ENCODE results near the gene ERMN. TPM values are rescaled to one million over a fixed set of nuclear protein-coding genes. Genes with fewer than 3 reads are reported as not detected.

The ERMN gene
- total RNA-seq, 1 experiment from 2014 or later: not detected

DNA sequence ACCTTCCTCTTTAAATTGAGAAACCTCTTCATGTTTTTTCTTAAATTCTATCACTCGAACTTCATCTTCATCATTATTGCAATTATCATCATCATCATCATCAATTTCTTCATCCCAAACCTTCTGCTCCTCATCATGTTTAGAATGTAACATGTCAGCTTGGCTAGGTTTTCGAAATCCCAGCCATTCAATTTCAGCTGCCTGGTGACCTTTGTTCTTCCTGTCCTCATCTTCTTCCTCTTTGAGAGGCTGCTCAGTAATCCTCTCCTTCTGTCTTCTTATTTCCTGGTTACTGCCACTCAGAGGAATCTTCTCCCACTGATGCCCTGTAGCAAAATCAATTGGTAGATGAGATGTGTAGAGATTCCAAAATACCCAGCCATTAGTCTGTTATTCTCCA is 4.2 kb downstream of the ERMN start:
- Histone ChIP-seq H3K9me3 (replicated peaks) (no peaks in the 10 kb centered on the region), H3K4me1 (replicated peaks) (no peaks in the 10 kb centered on the region), H3K36me3 (no peaks in the 10 kb centered on the region), H3K27ac (no peak overlapping the region), H3K4me3 (no peak overlapping the region), H3K27me3 (replicated peaks) (peaks cover 9% of the 10 kb centered on the region)
- no peak for DNase-seq (ENCODE audit: low read depth in 1 of 2, low spot score in 2 of 2)

DNA sequence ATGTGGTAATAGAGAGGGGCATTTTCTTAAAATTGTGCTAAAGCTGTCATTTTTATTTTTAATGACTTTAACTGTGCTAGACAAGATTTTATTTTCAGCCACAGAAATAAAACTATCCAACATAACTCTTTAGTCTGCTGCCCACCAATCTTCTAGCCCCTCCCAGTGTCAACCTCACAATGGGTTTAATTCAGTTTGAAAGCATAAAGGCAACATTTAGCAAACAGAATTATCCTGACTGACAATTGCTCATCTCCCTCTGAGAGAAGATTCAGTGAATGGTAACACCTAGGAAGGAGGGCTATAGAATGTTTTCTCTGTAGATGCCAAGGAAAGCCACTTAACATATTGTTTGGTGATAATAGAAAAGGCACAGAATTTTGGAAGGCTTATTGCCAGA is 5.2 kb downstream of the ERMN start:
- Histone ChIP-seq H3K4me1 (replicated peaks) (no peaks in the 10 kb centered on the region), H3K4me3 (no peak overlapping the region), H3K36me3 (no peaks in the 10 kb centered on the region), H3K27ac (no peak overlapping the region), H3K9me3 (replicated peaks) (no peaks in the 10 kb centered on the region), H3K27me3 (replicated peaks) (peaks cover 9% of the 10 kb centered on the region)
- no peak for DNase-seq (ENCODE audit: low read depth in 1 of 2, low spot score in 2 of 2)

DNA sequence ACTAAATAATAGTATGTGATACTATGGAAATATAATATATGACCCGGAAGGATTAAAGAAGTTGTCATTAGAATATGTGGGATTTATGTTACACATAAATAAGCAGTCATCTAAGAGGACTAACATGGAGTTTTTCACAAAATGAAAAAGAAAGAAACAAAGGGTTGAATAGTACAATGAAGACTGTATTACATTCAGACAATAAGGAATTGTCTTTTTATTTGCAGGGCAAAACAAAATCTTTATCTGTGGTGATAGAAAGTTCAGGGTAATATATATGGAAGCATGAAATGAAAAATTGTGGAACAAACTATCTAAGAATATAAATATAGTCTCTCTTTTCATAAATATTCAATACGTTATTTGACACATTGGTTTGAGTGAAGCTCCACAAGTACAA is 5.8 kb downstream of the ERMN start:
- no peak for DNase-seq (ENCODE audit: low read depth in 1 of 2, low spot score in 2 of 2)
- no peak overlapping the region for H3K4me3 ChIP-seq
- no peaks in the 10 kb centered on the region for H3K36me3 ChIP-seq
- H3K27me3 ChIP-seq (replicated peaks): peaks cover 9% of the 10 kb centered on the region
- no peak overlapping the region for H3K27ac ChIP-seq
- H3K9me3 ChIP-seq (replicated peaks): no peaks in the 10 kb centered on the region
- no peaks in the 10 kb centered on the region for H3K4me1 ChIP-seq (replicated peaks)

DNA sequence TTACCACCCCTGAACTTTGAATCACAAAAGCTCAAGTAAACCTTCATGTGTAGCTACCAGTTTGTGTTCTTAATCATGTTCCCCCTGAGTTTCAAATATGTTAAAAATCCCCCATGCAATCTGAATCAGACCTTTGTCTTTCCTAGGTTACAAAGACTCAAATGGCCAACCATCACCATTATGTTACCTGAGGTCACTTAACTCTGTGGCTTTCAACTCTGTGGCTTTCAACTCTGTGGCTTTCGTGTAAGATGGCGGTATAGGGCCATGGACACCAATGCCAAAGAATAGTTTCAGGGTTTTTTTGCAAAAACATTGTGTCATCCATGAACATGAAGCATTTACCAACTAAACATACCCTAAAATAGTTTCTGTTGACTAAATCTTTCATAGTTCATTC is 6.7 kb downstream of the ERMN start:
- H3K9me3 ChIP-seq (replicated peaks): no peaks in the 10 kb centered on the region
- no peak overlapping the region for H3K27ac ChIP-seq
- H3K36me3 ChIP-seq: no peaks in the 10 kb centered on the region
- no peaks in the 10 kb centered on the region for H3K4me1 ChIP-seq (replicated peaks)
- no peak overlapping the region for H3K4me3 ChIP-seq
- H3K27me3 ChIP-seq (replicated peaks): peaks cover 9% of the 10 kb centered on the region
- no peak for DNase-seq (ENCODE audit: low read depth in 1 of 2, low spot score in 2 of 2)

DNA sequence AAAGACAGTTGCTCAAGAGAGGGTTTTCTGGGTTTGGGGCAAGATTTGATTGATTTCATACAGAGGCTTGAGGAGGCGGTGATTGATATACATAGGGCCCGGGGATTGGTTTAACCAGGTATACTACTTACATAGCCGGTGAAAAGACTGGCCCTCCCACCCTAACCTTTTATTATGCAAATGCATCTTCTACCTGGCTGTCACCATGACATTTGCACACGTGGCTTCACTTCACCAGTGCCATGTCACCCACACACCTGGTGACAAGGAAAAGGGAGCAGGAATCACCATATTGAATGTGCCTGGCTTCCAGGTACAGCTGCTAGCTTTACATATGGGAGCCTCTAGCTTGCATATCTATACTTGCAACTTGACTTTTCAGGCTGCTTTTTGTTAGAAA is 9.7 kb downstream of the ERMN start:
- Histone ChIP-seq H3K4me3 (no peak overlapping the region), H3K27me3 (replicated peaks) (no peaks in the 10 kb centered on the region), H3K4me1 (replicated peaks) (no peaks in the 10 kb centered on the region), H3K36me3 (no peaks in the 10 kb centered on the region), H3K9me3 (replicated peaks) (no peaks in the 10 kb centered on the region), H3K27ac (no peak overlapping the region)
- no peak for DNase-seq (ENCODE audit: low read depth in 1 of 2, low spot score in 2 of 2)

DNA sequence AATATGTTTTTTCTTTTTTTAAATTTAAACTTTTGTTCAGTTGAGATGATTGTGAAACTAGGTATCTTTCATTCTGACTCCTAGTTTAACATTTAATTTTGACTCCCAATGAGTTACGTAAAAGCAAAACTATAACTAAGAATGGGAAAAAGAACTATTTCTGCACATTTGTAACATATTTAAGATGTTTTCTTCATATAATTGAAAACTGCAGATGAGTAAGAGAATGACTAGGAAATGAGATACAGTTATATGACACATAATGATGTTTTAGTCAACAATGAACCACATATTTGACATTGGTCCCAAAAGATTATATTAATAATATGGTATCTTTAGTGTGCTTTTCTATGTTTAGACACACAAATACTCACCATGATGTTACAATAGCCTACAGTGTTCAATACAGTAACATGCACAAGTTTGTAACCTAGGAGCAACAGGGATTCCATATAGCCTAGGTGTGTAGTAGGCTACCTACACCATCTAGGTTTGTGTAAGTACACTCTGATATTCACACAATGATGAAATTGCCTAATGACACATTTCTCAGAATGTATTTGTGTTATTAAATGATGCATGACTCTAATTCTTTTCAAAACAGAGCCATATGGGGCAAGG is 12.6 kb downstream of the ERMN start:
- Histone ChIP-seq H3K9me3 (replicated peaks) (no peaks in the 10 kb centered on the region), H3K27me3 (replicated peaks) (no peaks in the 10 kb centered on the region), H3K36me3 (no peaks in the 10 kb centered on the region), H3K4me1 (replicated peaks) (no peaks in the 10 kb centered on the region), H3K27ac (no peak overlapping the region), H3K4me3 (no peak overlapping the region)
- no peak for DNase-seq (ENCODE audit: low read depth in 1 of 2, low spot score in 2 of 2)

DNA sequence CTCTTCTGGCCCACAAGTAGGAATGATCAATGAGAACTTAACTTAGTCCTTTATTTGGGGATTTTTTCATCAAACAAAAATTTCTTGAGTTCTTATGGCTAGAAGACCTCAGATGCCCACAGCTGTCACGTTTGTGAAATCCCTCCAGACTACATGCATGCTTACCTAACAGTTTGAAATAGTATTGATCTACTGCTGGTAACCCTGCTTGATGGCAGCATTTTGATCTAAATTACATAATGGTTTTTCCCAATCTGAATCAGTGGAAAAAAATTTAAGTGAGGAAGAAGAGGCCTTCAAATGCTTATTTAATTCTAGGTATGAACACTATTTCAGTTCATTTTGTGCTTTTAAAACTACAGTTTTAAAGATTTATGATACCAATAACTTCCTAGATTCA is 13.9 kb downstream of the ERMN start:
- no peak for DNase-seq (ENCODE audit: low read depth in 1 of 2, low spot score in 2 of 2)
- no peaks in the 10 kb centered on the region for H3K4me1 ChIP-seq (replicated peaks)
- H3K9me3 ChIP-seq (replicated peaks): no peaks in the 10 kb centered on the region
- no peaks in the 10 kb centered on the region for H3K27me3 ChIP-seq (replicated peaks)
- no peaks in the 10 kb centered on the region for H3K36me3 ChIP-seq
- no peak overlapping the region for H3K27ac ChIP-seq
- no peak overlapping the region for H3K4me3 ChIP-seq

DNA sequence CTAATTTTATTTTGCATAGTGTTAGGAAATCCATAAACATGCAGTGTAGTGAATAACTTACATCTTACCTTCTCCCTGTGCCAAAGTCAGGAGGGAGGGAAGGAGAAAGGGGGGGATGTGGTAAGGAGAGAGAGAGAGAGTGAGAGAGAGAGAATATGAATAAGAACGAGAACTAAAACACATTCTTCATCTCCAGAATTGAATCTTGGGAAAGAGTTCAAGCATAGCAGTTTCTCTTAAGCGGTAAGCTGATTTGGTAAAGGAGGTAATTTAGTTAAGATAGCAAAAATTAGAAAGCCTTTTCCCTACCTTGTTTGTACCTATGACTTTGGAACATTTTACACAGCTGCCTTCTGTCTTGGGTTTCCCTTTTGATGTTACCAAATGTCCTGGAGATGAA is 15.7 kb downstream of the ERMN start:
- no peaks in the 10 kb centered on the region for H3K27me3 ChIP-seq (replicated peaks)
- H3K9me3 ChIP-seq (replicated peaks): no peaks in the 10 kb centered on the region
- H3K4me3 ChIP-seq: no peak overlapping the region
- no peaks in the 10 kb centered on the region for H3K36me3 ChIP-seq
- H3K4me1 ChIP-seq (replicated peaks): no peaks in the 10 kb centered on the region
- DNase-seq (ENCODE audit: low read depth in 1 of 2, low spot score in 2 of 2): no peak
- H3K27ac ChIP-seq: no peak overlapping the region

DNA sequence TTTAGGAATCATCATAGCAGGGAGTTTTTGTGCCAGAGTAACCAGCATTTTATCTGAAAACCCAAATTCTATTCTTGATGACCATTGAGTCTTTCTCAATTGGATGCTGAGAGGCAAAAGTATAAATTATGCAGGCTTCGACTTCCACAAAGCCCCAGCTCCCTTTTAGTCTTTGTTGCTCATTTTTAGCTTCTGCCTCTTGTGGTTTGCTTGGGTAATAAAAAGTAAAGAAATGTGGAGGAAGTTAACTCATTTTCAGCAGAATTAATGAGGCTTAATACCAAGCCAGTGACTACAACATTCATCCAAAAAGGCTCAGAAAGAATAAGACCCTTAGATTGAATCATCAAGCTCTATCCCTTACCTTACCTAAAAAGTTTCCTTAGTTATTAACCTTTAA is 18.6 kb downstream of the ERMN start:
- Histone ChIP-seq H3K27ac (no peak overlapping the region), H3K4me1 (replicated peaks) (no peaks in the 10 kb centered on the region), H3K27me3 (replicated peaks) (no peaks in the 10 kb centered on the region; the same call in 1 of the 2 replicates), H3K9me3 (replicated peaks) (no peaks in the 10 kb centered on the region), H3K4me3 (no peak overlapping the region), H3K36me3 (no peaks in the 10 kb centered on the region)
- no peak for DNase-seq (ENCODE audit: low read depth in 1 of 2, low spot score in 2 of 2)

DNA sequence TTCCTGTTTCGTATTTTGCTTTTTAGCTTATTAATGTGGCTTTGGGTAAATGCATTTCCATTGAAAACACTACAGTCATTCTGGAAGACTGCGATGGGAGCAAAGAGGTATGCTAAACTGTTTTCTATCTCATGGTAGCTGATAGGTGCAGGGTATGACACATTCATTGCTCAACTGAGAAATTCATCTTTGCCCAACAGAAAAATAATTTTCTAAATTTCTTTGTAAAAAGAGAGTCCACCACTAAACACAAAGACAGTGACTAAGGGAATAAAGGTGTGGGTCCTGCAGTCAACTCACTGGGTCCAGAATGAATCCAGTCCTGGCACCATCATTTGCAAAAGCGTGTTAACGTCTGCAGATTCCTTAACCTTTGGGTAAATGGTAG is 19.9 kb downstream of the ERMN start:
- DNase-seq (ENCODE audit: low read depth in 1 of 2, low spot score in 2 of 2): no peak
- Histone ChIP-seq H3K9me3 (replicated peaks) (no peaks in the 10 kb centered on the region), H3K4me1 (replicated peaks) (peaks cover 5% of the 10 kb centered on the region; the same call in 1 of the 2 replicates), H3K36me3 (no peaks in the 10 kb centered on the region), H3K27ac (no peak overlapping the region), H3K4me3 (no peak overlapping the region), H3K27me3 (replicated peaks) (no peaks in the 10 kb centered on the region; the same call in 1 of the 2 replicates)

DNA sequence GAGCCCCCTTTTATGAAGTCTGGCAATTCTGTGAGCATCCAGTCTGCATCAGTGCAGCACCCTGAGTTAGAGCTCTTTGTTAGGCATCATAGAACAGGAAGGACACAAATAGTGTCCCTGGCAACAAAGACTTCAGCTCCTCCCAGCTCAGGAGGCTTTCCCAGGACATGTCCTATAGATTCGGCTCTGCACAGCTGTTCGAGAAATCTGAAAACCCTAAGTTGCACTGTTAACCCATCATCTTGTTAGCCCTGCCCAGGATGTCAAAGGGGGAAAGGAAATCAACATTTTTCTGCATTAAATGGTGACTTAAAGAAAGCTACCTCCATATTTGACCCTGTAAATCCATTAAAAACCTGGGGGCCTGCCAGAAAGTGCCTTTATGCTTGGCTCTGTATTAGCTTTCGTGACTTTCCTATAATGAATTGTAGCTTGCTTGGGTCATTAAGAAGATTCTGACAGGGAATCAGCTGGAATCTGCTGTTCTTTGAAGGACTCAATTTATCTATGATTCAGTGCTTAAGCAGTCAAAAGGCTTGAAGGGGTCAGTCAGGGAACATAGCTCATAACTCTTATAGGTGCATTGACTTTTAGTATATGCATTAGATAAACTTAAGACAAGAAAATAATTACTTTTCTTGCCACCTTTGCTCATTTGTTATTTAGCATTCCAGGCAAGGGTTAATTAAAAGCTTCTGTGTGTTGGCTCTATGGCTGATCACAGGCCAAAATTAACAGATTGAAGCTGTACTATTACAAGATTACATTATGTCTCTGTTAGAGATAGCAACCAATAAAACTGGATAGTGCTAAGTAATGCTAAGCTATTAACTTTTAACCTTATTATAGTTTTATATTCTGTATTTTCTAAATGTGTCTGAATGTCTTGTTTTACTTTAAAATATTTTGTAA is 20.6 kb downstream of the ERMN start:
- Histone ChIP-seq H3K36me3 (no peaks in the 10 kb centered on the region), H3K4me1 (replicated peaks) (peaks cover 5% of the 10 kb centered on the region; the same call in 1 of the 2 replicates), H3K4me3 (no peak overlapping the region), H3K27me3 (replicated peaks) (no peaks in the 10 kb centered on the region; the same call in 1 of the 2 replicates), H3K27ac (no peak overlapping the region), H3K9me3 (replicated peaks) (no peaks in the 10 kb centered on the region)
- no peak for DNase-seq (ENCODE audit: low read depth in 1 of 2, low spot score in 2 of 2)

DNA sequence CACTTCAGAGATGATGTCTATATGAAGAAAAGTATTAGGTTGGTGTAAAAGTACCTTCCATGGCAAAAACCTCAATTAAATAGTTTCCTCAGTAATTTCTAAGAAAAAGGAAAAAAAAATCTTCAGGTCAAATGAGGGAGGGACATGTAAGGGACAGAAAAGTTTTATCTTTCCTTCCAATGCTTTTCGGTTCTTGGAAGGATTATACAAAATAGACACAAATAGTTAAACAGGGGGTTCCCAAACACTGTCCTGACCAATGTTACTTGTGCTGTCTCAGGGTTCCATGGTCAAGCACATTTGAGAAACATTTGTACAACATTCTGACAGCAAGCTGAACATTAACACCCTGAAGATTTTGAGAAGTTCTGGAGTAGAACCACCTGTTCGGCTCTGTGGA is 22.0 kb downstream of the ERMN start:
- Histone ChIP-seq H3K36me3 (no peaks in the 10 kb centered on the region), H3K27me3 (replicated peaks) (no peaks in the 10 kb centered on the region; the same call in 1 of the 2 replicates), H3K9me3 (replicated peaks) (no peaks in the 10 kb centered on the region), H3K4me1 (replicated peaks) (peaks cover 5% of the 10 kb centered on the region; the same call in 1 of the 2 replicates), H3K4me3 (no peak overlapping the region), H3K27ac (no peak overlapping the region)
- no peak for DNase-seq (ENCODE audit: low read depth in 1 of 2, low spot score in 2 of 2)

DNA sequence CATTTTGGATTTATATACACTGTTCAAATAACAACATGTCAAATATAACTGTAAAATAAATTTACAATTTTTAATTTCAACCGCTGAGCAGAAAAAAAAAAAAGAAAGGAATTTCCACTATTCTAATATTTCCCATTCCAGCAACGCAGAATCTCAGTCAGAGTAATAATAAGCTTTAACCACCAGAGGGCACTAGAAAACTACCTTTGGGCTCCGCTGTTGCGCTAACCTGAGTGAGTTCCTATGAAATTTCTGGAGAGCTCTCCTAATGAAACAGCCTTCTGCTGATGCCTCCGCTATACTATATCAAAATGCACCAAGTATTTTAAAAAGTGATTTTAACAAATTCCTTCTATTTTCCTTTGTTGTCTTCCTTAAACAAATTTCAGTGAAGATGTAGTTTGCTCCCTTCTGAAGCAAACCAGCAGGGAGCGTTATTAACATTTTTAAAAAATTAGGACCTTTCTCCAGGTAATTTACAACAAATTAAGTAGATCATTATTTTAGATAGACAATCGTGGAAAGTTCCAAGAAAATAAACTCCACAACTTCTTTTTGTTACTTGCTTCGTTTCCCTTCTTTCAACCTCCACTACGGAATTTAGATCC is 23.0 kb downstream of the ERMN start:
- H3K4me1 ChIP-seq (replicated peaks): peaks cover 5% of the 10 kb centered on the region; the same call in 1 of the 2 replicates
- no peaks in the 10 kb centered on the region for H3K9me3 ChIP-seq (replicated peaks)
- H3K36me3 ChIP-seq: no peaks in the 10 kb centered on the region
- H3K4me3 ChIP-seq: no peak overlapping the region
- H3K27ac ChIP-seq: no peak overlapping the region
- DNase-seq (ENCODE audit: low read depth in 1 of 2, low spot score in 2 of 2): peak in 1 of 2 experiments; percentile 52
- no peaks in the 10 kb centered on the region; the same call in 1 of the 2 replicates for H3K27me3 ChIP-seq (replicated peaks)

DNA sequence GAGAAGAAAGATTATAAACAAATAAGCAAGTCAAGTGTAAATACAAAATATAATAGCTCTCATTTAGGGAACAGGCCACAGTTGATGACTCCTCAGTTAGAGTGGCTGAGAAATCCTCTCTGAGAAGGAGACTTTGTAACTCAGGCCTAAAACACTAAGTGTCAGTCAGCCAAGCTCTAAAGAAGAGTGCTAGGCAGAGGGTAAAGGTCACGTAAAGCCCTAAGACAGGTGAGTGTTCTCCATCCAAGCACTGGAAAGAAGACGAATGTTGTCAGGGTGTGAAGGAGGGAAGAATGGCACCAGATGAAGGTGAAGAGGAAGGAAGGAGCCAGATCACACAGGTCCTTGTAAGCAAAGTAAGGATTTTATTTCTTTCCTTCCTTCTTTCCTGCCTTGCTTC is 24.3 kb downstream of the ERMN start:
- no peak for DNase-seq (ENCODE audit: low read depth in 1 of 2, low spot score in 2 of 2)
- no peak overlapping the region for H3K27ac ChIP-seq
- no peak overlapping the region for H3K4me3 ChIP-seq
- no peaks in the 10 kb centered on the region for H3K9me3 ChIP-seq (replicated peaks)
- no peaks in the 10 kb centered on the region; the same call in 1 of the 2 replicates for H3K27me3 ChIP-seq (replicated peaks)
- no peaks in the 10 kb centered on the region for H3K36me3 ChIP-seq
- H3K4me1 ChIP-seq (replicated peaks): peaks cover 5% of the 10 kb centered on the region; the same call in 1 of the 2 replicates
